HL-60 (cell line): Measurements from ENCODE around the gene PKP4.

Experiments used
- GABPA ChIP-seq: IDR thresholded peaks from 2 replicates; pipeline ENCODE4 v1.6.1; 2012; ENCODE audit warnings: low read depth
- POLR2AphosphoS5 ChIP-seq: IDR thresholded peaks from 2 replicates; pipeline ENCODE4 v1.6.1; 2012; ENCODE audit warnings: low read depth
- SPI1 ChIP-seq: IDR thresholded peaks from 2 replicates; pipeline ENCODE4 v1.6.1; 2012; ENCODE audit warnings: low read depth, mild to moderate bottlenecking, borderline replicate concordance
- TF ChIP-seq, protein P1 (sequence below): IDR thresholded peaks from one replicate; pipeline ENCODE4 v1.5.1; 2011; ENCODE audit warnings: low read length, control low read depth, inconsistent platforms; ENCODE audit not compliant: insufficient read depth
- TF ChIP-seq, protein P2 (sequence below): IDR thresholded peaks from 2 replicates; pipeline ENCODE4 v1.6.1; 2012; ENCODE audit warnings: low read depth; ENCODE audit not compliant: insufficient replicate concordance

DNA sequence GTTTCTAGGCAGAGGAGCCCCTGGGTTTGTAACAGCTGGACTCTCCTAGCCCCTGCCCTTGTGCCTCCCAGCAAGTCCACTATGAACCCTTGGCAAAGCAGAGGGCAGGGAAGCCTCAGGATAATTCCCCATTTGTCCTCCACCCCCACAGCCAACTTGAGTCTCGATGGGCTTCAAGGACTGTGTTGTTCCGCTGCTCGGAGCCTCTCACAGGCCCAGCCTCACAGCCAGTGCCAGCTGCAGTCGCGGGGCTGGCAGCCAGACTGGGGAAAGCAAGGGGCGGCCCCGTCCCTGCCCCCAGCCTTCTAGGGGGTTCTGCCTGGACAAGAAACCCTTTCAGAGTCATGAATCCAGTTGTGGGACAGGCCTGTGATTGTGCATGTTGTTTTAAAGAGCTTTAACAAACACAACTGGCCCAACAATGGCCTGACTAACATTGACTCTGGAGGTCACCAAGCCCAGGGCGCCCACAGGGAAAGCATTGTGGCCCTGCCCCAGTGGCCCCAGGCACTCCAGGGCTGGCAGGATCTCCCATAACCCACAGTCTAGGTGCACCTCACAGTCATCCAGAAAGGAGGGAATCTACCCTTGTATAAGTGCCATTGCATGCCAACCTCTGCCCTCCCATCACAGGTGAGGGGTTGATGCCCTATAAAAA lies 266.6 kb downstream of the PKP4 start:
- TF ChIP-seq, protein P1, sequence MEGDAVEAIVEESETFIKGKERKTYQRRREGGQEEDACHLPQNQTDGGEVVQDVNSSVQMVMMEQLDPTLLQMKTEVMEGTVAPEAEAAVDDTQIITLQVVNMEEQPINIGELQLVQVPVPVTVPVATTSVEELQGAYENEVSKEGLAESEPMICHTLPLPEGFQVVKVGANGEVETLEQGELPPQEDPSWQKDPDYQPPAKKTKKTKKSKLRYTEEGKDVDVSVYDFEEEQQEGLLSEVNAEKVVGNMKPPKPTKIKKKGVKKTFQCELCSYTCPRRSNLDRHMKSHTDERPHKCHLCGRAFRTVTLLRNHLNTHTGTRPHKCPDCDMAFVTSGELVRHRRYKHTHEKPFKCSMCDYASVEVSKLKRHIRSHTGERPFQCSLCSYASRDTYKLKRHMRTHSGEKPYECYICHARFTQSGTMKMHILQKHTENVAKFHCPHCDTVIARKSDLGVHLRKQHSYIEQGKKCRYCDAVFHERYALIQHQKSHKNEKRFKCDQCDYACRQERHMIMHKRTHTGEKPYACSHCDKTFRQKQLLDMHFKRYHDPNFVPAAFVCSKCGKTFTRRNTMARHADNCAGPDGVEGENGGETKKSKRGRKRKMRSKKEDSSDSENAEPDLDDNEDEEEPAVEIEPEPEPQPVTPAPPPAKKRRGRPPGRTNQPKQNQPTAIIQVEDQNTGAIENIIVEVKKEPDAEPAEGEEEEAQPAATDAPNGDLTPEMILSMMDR = no peak
- TF ChIP-seq POLR2AphosphoS5 = no peak
- no peak for TF ChIP-seq SPI1
- TF ChIP-seq, protein P2, sequence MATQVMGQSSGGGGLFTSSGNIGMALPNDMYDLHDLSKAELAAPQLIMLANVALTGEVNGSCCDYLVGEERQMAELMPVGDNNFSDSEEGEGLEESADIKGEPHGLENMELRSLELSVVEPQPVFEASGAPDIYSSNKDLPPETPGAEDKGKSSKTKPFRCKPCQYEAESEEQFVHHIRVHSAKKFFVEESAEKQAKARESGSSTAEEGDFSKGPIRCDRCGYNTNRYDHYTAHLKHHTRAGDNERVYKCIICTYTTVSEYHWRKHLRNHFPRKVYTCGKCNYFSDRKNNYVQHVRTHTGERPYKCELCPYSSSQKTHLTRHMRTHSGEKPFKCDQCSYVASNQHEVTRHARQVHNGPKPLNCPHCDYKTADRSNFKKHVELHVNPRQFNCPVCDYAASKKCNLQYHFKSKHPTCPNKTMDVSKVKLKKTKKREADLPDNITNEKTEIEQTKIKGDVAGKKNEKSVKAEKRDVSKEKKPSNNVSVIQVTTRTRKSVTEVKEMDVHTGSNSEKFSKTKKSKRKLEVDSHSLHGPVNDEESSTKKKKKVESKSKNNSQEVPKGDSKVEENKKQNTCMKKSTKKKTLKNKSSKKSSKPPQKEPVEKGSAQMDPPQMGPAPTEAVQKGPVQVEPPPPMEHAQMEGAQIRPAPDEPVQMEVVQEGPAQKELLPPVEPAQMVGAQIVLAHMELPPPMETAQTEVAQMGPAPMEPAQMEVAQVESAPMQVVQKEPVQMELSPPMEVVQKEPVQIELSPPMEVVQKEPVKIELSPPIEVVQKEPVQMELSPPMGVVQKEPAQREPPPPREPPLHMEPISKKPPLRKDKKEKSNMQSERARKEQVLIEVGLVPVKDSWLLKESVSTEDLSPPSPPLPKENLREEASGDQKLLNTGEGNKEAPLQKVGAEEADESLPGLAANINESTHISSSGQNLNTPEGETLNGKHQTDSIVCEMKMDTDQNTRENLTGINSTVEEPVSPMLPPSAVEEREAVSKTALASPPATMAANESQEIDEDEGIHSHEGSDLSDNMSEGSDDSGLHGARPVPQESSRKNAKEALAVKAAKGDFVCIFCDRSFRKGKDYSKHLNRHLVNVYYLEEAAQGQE = no peak
- no peak for TF ChIP-seq GABPA
